Anterior cingulate cortex (tissue), 58 donors: ENCODE results near the gene KEL.

Experiments
- DNase-seq, 58 donors: peaks; one replicate each; lab custom pipeline; 2025; lab: John Stamatoyannopoulos, UW

KEL gene

GRCh38 chr7:142963993-142964392 lies 1.8 kb upstream of the KEL start:
- no peak for DNase-seq

- DNase-seq, result no peak
Measured at GRCh38 chr7:142962991-142963390, 828 bp upstream of the KEL start.

DNA sequence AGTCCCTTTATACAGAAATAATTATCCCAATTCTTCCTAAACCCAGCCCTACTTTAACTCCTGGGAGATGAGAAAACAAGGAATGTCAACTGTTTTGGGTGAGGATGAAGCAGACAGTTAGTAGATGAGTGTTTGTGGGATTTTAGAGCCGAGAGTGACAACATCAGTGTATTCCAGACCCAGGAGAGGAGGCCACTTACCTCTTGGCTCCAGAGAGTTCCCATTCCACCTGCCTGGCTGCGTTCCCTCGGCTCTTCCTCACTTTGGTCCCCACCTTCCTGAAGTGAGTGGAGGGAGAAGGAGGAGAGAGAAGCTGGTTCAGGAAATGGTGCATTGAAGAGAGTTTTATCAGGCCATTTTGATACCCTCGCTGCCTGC lies 579 bp downstream of the KEL start:
- DNase-seq, result no peak

DNA sequence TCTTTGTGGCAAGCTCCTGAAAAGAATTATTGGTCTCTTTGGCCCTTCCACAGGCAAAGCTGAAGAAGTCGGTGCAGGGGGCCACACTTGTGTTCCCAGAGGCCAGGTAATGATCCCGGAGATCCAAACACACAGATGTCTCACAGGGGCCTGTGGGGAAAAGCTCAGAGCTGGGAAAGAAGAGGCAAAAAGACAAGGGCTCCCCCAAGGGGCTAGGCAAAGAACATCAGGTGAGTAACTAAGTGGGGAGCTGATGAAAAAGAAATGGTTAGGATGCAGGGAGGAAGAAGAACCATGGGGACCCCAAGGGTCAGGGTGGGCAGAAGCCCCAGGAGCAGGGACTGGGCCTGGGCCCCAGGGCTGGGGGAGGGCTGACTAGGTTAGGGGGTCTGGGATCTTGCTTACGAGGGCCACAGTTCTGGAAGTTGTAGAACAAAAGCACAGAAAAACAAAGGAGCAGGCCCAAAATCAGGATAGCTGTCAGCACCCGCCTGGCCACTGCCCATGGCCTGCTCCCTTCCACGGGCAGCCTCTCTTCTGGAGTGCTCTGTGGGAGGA lies 1.1 kb downstream of the KEL start:
- no peak for DNase-seq

- DNase-seq, result no peak
Measured at GRCh38 chr7:142959202-142959601, 3.0 kb downstream of the KEL start.

DNA sequence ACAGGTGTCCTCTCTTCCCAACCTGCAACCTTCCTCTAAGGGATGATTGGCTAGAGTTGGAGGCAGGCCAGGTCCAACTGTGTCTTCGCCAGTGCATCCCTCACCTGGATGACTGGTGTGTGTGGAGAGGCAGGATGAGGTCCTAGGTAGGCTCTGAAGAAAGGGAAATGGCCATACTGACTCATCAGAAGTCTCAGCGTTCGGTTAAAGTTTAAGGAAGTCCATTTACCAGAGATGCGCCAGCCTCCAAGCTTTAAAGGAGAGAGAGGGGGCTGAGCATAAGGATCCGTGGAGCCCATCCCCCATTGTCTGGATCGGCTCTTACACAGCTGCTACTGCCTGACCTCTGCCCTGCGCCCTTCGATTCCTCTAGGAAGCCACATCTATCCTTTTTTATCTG lies 4.4 kb downstream of the KEL start:
- DNase-seq, result no peak

GRCh38 chr7:142956951-142957623 lies 5.1 kb downstream of the KEL start:
- no peak for DNase-seq

GRCh38 chr7:142954680-142955268 lies 7.4 kb downstream of the KEL start:
- DNase-seq, result no peak

GRCh38 chr7:142950235-142950634 lies 11.9 kb downstream of the KEL start:
- DNase-seq, result no peak

DNA sequence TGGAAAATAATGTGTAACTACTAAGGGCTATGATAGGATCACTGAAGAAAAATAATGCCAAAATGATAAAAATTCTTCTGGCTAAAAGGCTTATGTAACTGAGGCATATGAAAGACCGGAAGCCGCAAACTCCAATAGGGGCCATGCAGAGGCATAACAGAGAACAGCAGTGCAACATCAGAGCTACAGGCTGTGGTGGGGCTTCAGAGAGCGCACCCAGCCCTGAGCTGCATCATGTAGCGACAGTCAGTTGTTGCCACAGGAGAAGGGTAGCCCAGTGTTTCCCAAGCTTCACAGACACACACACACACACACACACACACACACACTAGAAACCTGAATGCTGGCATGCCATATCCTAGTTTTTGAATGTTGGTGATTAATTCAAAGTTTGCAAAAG lies 13.6 kb downstream of the KEL start:
- DNase-seq, result no peak

DNA sequence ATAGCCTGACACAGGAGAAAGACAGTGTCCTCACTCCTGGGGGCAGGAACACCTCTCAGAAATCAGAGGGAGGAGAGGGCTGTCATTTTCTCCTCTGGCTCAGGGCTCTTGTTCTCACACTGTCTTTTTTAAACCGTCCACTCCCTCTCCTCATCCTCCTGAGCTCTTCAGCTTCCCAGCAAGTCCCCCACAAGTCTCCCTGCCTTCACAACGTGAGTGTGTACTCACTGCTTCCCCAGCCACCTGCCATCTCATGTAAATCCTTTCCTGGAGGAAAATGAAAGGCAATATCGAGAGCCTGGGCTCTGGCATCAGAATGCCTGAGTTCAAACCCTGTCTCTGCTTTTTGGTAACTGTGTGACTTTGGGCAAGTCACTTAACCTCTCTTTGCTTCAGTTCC lies 17.2 kb downstream of the KEL start:
- DNase-seq, result no peak

DNA sequence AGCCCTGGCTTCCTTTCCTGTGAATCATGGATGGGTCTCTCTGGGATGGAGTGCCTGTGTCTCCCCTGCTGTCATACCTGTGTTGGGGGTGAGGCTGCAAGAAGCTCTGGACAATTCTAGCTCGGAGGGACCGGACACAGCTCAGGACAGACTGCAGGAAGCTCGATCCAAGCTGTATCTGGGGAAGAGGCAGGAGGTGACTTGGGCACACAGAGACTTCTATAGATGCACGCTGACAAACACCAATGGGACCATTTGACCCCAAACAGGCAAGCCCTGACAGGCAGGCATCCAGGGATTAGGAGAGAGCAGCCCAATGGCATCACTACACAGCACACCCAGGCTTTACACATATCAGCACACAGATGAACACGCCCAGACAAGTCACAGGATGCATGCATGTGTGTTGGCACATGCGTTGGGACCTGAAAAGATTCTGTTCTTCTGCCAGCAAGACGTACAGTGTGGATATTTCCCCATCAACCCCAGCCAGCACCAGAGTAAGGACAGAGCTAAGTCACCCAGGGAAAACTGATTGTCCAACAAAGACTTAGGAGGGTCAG lies 18.4 kb downstream of the KEL start:
- no peak for DNase-seq

DNA sequence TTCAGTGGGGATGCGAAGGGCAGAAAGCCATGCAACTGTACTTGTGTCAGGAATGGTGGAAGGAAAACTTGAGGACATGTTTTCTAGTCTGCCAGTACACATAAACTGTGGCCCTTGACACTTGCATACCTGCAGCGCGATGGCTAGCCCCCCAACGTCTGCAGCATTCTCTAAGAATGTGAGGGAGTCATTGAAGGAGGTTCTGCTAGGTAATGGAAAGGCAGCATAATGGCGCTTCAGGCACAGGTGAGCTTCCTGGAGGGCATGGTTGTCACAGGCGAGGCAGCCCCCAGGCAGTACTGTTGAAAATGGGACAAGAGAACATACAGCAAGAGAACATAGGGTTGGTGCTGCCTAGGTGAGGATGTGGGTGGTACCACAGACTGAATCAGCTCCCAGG lies 19.4 kb downstream of the KEL start:
- no peak for DNase-seq

DNA sequence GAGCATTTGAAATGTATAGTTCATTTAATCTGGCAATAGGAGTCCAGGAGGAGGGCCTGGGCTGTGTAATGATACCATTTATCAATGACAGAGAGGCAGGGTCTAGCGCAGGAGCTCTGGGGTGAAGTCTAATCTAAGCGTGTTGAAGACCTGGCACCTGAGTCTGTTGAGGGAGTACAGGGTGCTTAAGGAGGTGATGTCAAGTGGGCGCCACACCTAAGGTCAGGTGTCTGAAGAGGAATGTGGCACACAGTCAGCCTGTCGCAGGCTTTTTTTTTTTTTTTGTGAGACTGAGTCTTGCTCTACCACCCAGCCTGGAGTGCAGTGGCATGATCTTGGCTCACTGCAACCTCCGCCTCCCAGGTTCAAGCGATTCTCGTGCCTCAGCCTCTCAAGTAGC lies 20.6 kb downstream of the KEL start:
- DNase-seq, result no peak

DNA sequence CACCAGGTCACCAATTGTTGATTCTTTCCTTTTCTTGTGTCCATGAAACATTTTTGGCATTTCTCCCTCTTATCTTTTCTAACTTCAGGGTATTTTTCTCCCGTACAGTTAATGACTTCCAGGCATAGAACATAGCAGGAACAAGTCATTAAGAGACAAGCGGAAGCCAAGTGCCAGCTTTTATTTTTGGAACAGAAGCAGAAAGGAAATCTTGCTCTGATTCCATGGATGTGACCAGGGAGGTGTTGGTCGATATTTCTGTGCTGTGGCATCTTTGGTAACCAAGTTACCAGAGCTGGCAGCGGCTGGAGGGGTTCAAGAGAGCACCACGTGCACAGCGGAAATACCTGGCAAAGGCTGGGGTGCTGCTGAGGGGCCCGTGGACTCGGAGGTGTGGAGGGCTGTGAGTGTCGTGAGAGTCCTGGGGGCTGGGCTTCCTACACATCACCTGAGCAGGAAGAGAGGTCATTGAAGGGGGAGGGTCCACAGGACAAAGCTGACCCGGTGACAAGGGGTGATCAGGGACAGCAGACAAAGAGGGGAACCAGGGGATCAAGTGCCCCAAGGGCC lies 21.1 kb downstream of the KEL start:
- peak in 1 of 58 donors; percentile 2 for DNase-seq

GRCh38 chr7:142939226-142939910 lies 22.8 kb downstream of the KEL start, which contains the start of gene LLCFC1:
LLCFC1 (plus strand) TSS chr7:142939484; CDS start chr7:142939622, 138 bp downstream.
- no peak for DNase-seq

DNA sequence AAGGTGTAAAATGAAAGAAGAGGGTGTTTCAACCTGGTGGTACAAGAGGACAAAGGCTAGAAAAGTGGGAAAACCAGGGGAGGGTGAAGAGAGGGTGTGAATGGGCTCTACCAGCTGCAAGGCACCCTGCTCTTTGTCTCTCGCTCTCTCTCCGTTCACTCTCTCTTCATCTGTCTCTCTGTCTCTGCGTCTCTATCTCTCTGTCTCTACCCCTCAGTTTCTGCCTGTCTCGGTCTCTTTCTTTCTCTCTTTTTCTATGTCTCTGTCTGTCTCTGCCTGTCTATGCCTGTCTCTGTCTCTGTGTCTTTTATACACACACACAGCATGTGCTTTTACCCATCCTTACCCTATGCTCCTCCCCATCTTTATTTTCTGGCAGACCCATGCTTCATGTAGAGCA lies 23.6 kb downstream of the KEL start:
- no peak for DNase-seq

- DNase-seq, result no peak
Measured at GRCh38 chr7:142935941-142936565, 26.1 kb downstream of the KEL start.

- no peak for DNase-seq
Measured at GRCh38 chr7:142934056-142934455, 28.1 kb downstream of the KEL start.

DNA sequence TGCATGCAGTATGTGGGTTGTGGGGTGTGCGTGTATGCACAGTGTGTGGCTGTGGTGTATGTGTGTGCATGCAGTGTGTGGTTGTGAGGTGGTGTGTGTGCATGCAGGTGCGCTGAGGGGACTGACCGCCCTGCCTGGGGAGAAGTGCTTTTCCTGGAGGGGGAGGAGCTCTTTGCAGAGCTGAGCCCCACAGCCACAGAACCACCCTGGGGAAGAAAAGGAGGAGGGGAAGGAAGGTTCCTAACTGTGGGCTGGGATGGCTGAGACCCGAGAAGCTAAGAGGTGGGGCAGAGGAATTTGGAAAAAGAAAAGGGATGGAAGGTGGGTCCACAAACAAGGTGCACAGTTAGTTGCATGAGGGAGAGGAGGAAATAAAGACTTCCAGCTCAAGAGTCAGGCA lies 28.5 kb downstream of the KEL start, which contains the start of gene TRPV5:
Gene TRPV5 (minus strand): TSS at position 123 of the 400 bp plus-strand sequence. CDS start 287 bp downstream, outside the sequence.
- no peak for DNase-seq
